ENCODE measurements around the gene CHPF.

CHPF gene

GRCh38 chr2:219545295-219545942, 1.8 kb upstream of the CHPF start:
- no peaks in the 10 kb centered on the region for H3K27me3 ChIP-seq (replicated peaks; ENCODE audit: control insufficient read depth, insufficient read depth, low read length)
- no peak for TF ChIP-seq CTCF (IDR thresholded peaks at IDR 0.05; ENCODE audit: insufficient read depth, low read length, poor library complexity, severe bottlenecking)
- no peak overlapping the region for H3K4me3 ChIP-seq (replicated peaks; ENCODE audit: low read depth, low read length)
- no peak for DNase-seq (ENCODE audit: extremely low read depth, insufficient read length)
- peaks cover 10% of the 10 kb centered on the region for H3K36me3 ChIP-seq (ENCODE audit: control insufficient read depth, insufficient read depth, low read length)

DNA sequence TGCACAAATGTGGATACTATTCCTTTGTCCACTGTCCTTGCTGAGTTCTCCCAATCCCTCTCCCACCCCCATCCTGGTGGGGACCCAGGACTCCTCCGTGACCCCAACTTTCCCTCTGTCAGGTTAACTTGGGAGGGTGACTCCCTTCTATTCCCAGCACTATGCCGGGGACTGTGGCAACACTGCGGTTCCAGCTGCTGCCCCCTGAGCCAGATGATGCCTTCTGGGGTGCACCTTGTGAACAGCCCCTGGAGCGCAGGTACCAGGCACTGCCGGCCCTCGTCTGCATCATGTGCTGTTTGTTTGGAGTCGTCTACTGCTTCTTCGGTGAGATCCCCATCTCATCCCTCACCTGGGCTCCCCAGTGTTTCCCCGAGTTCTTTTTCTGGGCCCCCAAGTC, 958 bp upstream of the CHPF start:
- Histone ChIP-seq H3K36me3 (ENCODE audit: control insufficient read depth, insufficient read depth, low read length) (peaks cover 15% of the 10 kb centered on the region), H3K27me3 (replicated peaks; ENCODE audit: control insufficient read depth, insufficient read depth, low read length) (no peaks in the 10 kb centered on the region), H3K4me3 (replicated peaks; ENCODE audit: low read depth, low read length) (peak overlapping the region; percentile 81)
- DNase-seq (ENCODE audit: extremely low read depth, insufficient read length): no peak
- TF ChIP-seq CTCF (IDR thresholded peaks at IDR 0.05; ENCODE audit: insufficient read depth, low read length, poor library complexity, severe bottlenecking): no peak

DNA sequence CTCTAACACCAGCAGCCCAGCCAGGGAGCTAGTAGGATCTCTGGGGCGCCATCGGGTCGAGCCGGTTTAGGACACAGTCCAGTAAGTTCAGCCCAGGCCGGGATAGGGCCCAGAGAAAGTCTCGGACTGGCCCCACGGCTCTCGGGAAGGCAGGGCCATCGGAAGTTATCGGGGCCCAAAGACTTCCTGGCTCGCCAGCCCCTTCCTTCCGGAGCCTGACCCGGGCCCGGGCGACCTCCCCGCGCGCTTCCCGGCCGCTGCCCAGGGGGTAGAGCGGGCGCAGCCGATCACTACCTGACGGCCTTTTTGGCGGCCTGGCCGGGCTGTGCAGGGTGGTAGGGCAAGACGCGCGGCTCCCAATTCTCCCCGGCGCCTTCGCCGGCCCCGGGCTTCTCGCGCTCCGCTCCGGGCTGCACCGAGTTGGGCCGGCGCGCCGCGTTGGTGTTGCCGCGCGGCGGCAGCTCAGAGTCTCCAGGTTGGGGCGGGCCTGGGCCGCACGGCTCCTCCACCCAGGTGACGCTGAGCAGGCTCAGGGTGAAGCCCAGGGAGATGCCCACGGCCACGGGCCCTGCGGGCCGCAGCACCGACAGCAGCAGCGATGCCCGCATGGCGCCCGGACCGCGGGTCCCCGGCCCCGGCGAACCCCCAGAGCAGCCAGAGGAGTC, 546 bp downstream of the CHPF start:
- no peak for TF ChIP-seq CTCF (IDR thresholded peaks at IDR 0.05; ENCODE audit: insufficient read depth, low read length, poor library complexity, severe bottlenecking)
- H3K4me3 ChIP-seq (replicated peaks; ENCODE audit: low read depth, low read length): peak overlapping the region; percentile 81
- peaks cover 25% of the 10 kb centered on the region for H3K36me3 ChIP-seq (ENCODE audit: control insufficient read depth, insufficient read depth, low read length)
- DNase-seq (ENCODE audit: extremely low read depth, insufficient read length): no peak
- no peaks in the 10 kb centered on the region for H3K27me3 ChIP-seq (replicated peaks; ENCODE audit: control insufficient read depth, insufficient read depth, low read length)

- Histone ChIP-seq H3K36me3 (ENCODE audit: control insufficient read depth, insufficient read depth, low read length) (peaks cover 25% of the 10 kb centered on the region), H3K27me3 (replicated peaks; ENCODE audit: control insufficient read depth, insufficient read depth, low read length) (no peaks in the 10 kb centered on the region), H3K4me3 (replicated peaks; ENCODE audit: low read depth, low read length) (peak overlapping the region; percentile 81)
- TF ChIP-seq CTCF (IDR thresholded peaks at IDR 0.05; ENCODE audit: insufficient read depth, low read length, poor library complexity, severe bottlenecking): peak; percentile 98
- peak; percentile 90 for DNase-seq (ENCODE audit: extremely low read depth, insufficient read length)
Measured at GRCh38 chr2:219541611-219542180, 1.9 kb downstream of the CHPF start.

- no peak for TF ChIP-seq CTCF (IDR thresholded peaks at IDR 0.05; ENCODE audit: insufficient read depth, low read length, poor library complexity, severe bottlenecking)
- no peak for DNase-seq (ENCODE audit: extremely low read depth, insufficient read length)
- H3K36me3 ChIP-seq (ENCODE audit: control insufficient read depth, insufficient read depth, low read length): peaks cover 25% of the 10 kb centered on the region
- no peaks in the 10 kb centered on the region for H3K27me3 ChIP-seq (replicated peaks; ENCODE audit: control insufficient read depth, insufficient read depth, low read length)
- H3K4me3 ChIP-seq (replicated peaks; ENCODE audit: low read depth, low read length): no peak overlapping the region
Measured at GRCh38 chr2:219540784-219541504, 2.7 kb downstream of the CHPF start.
